ENCODE results near the gene SCAF11. TPM values are rescaled to one million over a fixed set of nuclear protein-coding genes. Genes with fewer than 3 reads are reported as not detected.

The SCAF11 gene
- total RNA-seq, 1 donor from 2014 or later, result 93.3 TPM

DNA sequence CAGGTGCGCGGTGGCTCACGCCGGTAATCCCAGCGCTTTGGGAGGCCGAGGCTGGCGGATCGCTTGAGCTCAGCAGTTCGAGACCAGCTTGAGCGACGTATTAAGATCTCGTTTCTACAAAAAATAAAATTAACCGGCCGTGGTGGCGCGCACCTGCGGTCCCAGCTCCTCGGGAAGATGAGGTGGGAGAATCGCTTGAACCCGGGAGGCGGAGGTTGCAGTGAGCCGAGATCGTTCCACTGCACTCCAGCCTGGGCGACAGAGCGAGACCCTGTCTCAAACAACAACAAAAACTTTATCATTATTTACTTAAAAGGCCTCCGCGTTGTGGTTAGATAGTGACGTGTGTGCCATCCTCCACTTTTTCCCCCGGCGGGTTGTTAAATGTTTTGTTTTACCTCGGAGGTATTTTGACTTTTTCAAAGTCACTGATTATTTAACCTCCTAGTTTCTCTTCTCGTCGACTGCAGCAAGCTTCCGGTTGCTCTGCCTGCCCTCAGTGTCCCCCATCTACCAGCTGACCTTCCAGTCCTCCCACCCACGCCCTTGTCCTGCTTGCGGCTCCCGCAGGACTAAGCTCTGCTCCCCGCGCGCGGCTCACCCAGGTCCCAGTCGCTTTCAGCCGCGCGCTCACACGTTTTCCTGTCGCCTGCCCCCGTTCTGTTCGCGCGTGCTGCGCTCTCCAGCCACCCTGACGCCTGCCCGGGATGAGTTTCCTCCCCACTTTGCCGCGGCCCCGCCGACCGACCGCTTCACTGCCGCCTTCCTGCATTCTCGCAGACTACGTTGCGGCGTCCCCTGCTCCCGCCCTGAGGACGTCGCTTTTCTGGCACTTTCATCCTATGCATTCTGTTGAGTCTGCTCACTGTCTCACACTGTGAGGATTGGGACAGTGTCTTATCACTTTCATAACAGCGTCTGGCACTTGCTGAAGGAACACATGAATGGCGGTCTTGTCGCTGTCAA is 1.2 kb upstream of the SCAF11 start:
- H3K9me3 Mint-ChIP-seq (ENCODE audit: low read depth), result no peaks in the 10 kb centered on the region
- no peaks in the 10 kb centered on the region for H3K27me3 Mint-ChIP-seq (ENCODE audit: low read depth)
- H3K4me1 Mint-ChIP-seq (ENCODE audit: low read depth), result peaks cover 44% of the 10 kb centered on the region
- peak overlapping the region; percentile 99 for H3K27ac Mint-ChIP-seq (ENCODE audit: unreplicated experiment)
- TF ChIP-seq, protein P1, sequence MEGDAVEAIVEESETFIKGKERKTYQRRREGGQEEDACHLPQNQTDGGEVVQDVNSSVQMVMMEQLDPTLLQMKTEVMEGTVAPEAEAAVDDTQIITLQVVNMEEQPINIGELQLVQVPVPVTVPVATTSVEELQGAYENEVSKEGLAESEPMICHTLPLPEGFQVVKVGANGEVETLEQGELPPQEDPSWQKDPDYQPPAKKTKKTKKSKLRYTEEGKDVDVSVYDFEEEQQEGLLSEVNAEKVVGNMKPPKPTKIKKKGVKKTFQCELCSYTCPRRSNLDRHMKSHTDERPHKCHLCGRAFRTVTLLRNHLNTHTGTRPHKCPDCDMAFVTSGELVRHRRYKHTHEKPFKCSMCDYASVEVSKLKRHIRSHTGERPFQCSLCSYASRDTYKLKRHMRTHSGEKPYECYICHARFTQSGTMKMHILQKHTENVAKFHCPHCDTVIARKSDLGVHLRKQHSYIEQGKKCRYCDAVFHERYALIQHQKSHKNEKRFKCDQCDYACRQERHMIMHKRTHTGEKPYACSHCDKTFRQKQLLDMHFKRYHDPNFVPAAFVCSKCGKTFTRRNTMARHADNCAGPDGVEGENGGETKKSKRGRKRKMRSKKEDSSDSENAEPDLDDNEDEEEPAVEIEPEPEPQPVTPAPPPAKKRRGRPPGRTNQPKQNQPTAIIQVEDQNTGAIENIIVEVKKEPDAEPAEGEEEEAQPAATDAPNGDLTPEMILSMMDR (IDR thresholded peaks at IDR 0.05), result no peak
- H3K36me3 Mint-ChIP-seq (ENCODE audit: low read depth), result peaks cover 4% of the 10 kb centered on the region
- H3K4me3 Mint-ChIP-seq (ENCODE audit: unreplicated experiment), result peak overlapping the region; percentile 96
- DNase-seq (ENCODE audit: low spot score), result peak; percentile 93

DNA sequence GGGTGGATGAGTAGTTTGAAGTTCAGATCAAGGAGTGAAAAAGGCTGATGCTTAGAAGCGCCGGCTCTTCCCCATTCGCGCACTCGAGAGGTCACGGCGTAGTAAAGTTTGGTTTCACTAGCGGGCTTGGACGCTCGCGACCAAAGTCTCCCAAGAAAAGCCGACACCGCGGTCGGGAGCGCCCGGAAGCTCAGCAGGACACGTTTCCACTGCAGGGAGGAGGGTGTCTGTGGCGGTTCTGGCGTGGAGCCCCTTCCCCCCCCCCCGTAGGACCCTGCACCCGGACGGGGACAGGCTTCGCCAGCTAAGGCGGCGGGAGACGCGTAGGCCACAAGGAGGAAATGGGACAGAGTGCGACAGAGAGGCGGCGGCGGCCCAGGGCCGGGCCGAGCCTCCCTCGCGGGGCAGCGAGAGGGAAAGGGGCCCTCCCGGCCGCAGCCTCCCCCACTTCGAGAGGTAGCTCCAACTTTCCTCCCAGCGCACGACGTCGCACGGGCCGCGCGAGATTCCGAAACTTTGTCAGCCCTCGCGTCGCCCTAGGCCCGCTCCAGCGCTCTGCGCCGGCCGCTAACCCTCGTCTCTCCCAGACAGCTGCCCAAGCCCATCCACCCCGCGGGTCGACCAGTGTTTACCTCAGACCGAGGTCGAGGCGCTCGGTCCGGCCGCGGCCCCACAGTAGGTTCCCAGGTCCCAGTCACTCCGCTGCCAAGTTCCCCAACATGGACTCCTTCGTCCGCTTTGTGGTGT is 480 bp downstream of the SCAF11 start:
- H3K4me3 Mint-ChIP-seq (ENCODE audit: unreplicated experiment), result peak overlapping the region; percentile 96
- peak overlapping the region; percentile 99 for H3K27ac Mint-ChIP-seq (ENCODE audit: unreplicated experiment)
- peaks cover 14% of the 10 kb centered on the region for H3K36me3 Mint-ChIP-seq (ENCODE audit: low read depth)
- H3K4me1 Mint-ChIP-seq (ENCODE audit: low read depth), result peaks cover 59% of the 10 kb centered on the region
- no peaks in the 10 kb centered on the region for H3K27me3 Mint-ChIP-seq (ENCODE audit: low read depth)
- DNase-seq (ENCODE audit: low spot score), result peak; percentile 91
- H3K9me3 Mint-ChIP-seq (ENCODE audit: low read depth), result no peaks in the 10 kb centered on the region
- TF ChIP-seq, protein P1 (IDR thresholded peaks at IDR 0.05), result no peak

DNA sequence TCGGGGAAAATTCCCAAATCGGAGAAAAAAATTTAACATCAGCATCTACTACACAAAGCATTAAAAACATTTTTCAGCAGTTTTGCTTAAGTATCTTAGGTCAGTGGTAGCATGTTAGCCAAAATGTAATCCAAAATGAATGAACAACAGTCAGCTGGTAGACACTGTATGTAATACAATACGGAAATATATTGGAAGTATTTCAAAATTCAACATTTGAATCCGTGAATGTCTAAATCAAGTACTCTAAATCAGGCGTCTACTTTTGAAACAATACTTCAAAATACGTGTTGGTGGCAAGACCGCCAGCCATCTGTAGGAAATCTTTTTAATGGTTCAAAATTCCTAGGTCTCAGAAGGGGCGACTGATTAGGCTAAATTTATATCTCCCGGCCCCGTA is 1.1 kb downstream of the SCAF11 start:
- peaks cover 59% of the 10 kb centered on the region for H3K4me1 Mint-ChIP-seq (ENCODE audit: low read depth)

DNA sequence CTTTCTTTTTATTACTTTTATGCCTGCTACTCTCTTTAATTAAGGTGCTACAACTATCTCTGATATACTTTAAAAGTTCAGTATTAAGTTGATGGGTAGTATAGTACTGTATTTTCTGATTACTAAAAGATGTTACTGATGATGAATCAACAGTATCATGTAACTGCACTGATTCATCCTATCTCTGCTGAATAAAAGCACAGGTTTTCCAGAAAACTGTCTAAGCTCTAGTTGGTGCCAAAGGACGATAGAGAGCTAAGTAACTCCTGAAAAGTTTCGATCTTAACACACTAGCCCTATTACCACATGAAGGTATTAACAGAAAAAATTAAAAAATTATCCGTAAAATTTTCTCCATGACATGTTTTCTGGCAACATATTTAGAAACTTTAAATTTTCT is 2.1 kb downstream of the SCAF11 start:
- H3K9me3 Mint-ChIP-seq (ENCODE audit: low read depth), result no peaks in the 10 kb centered on the region
- DNase-seq (ENCODE audit: low spot score), result no peak

More for the DNA sequence above, 1.1 kb downstream of the SCAF11 start:
- Mint-ChIP-seq H3K4me3 (ENCODE audit: unreplicated experiment) (peak overlapping the region; percentile 96), H3K27me3 (ENCODE audit: low read depth) (no peaks in the 10 kb centered on the region), H3K9me3 (ENCODE audit: low read depth) (no peaks in the 10 kb centered on the region), H3K27ac (ENCODE audit: unreplicated experiment) (peak overlapping the region; percentile 99), H3K36me3 (ENCODE audit: low read depth) (peaks cover 14% of the 10 kb centered on the region)
- DNase-seq (ENCODE audit: low spot score), result no peak
- TF ChIP-seq, protein P1 (IDR thresholded peaks at IDR 0.05), result no peak

More for the DNA sequence above, 2.1 kb downstream of the SCAF11 start:
- Mint-ChIP-seq H3K4me3 (ENCODE audit: unreplicated experiment) (peak overlapping the region; percentile 96), H3K27ac (ENCODE audit: unreplicated experiment) (peak overlapping the region; percentile 62), H3K36me3 (ENCODE audit: low read depth) (peaks cover 14% of the 10 kb centered on the region), H3K4me1 (ENCODE audit: low read depth) (peaks cover 64% of the 10 kb centered on the region), H3K27me3 (ENCODE audit: low read depth) (no peaks in the 10 kb centered on the region)
- TF ChIP-seq, protein P1 (IDR thresholded peaks at IDR 0.05), result no peak
